Activated naive CD8-positive, alpha-beta T cell treated with anti-CD3 and anti-CD28 coated beads, Interleukin-2, amount 10 ng/mL, durations not matched to agents 7 days and 5 days (primary cell): ENCODE data around the gene ERG. TPM values are rescaled to one million over a fixed set of nuclear protein-coding genes. Genes with fewer than 3 reads are reported as not detected.

Source experiments
- ATAC-seq: fragments of 150-1000 bp; cut with Tn5 transposase; one replicate; pipeline ENCODE4 v1.10.0; 2021; ENCODE audit warnings: low read depth, moderate library complexity
- POLR2A ChIA-PET: fragments of 350-600 bp; sonication (Branson Sonifier 250); formaldehyde crosslinking; loops from one replicate; lab custom pipeline; 2021; ENCODE audit warnings: antibody characterized with exemption; lab: Charles Lee
- DNase-seq: peaks from one replicate; pipeline ENCODE4 v3.0.0; 2021
- H3K27ac Mint-ChIP-seq: one replicate; pipeline ENCODE4 v1.8.0; 2022; ENCODE audit warnings: mild to moderate bottlenecking, mixed read lengths
- H3K27me3 Mint-ChIP-seq: one replicate; pipeline ENCODE4 v1.8.0; 2022; ENCODE audit warnings: mild to moderate bottlenecking, moderate library complexity, mixed read lengths
- H3K36me3 Mint-ChIP-seq: one replicate; pipeline ENCODE4 v1.8.0; 2021; ENCODE audit warnings: mild to moderate bottlenecking, mixed read lengths
- H3K4me1 Mint-ChIP-seq: one replicate; pipeline ENCODE4 v1.8.0; 2021; ENCODE audit warnings: mixed read lengths
- H3K4me3 Mint-ChIP-seq: one replicate; pipeline ENCODE4 v1.8.0; 2022; ENCODE audit warnings: mild to moderate bottlenecking, moderate library complexity, mixed read lengths
- H3K9me3 Mint-ChIP-seq: one replicate; pipeline ENCODE4 v1.8.0; 2021; ENCODE audit warnings: mixed read lengths
- total RNA-seq, 2 experiments: library from RNA; stranded (reverse); gene quantifications; one replicate each; pipeline ENCODE4 v1.2.3, GENCODE V29; 2021

The ERG gene
- total RNA-seq, 2 experiments from 2014 or later = not detected

DNA sequence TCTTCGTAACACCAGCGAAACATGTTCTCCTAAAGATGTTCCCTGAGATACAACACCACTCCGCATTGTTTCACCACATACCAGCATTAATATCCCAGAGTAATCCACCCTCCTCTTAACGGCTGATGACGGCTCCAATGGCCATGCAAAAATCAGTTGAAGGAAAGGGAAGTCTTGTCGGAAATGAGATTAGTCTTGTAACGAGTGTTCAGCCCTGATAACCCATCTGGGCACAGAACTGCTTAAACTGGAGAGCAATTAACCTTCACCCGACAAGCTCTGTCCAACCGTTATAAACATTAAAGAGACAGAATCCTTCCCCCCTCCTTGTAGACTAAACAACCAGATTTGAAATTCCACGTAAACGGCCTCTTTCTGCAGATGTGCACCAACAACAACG is 21.9 kb downstream of the ERG start:
- Mint-ChIP-seq H3K4me3 (no peak overlapping the region), H3K27me3 (peaks cover 60% of the 10 kb centered on the region), H3K4me1 (peaks cover 7% of the 10 kb centered on the region), H3K9me3 (peaks cover 2% of the 10 kb centered on the region), H3K36me3 (no peaks in the 10 kb centered on the region), H3K27ac (no peak overlapping the region)
- no peak for DNase-seq
- POLR2A ChIA-PET = no interaction called here
- no peak for ATAC-seq

DNA sequence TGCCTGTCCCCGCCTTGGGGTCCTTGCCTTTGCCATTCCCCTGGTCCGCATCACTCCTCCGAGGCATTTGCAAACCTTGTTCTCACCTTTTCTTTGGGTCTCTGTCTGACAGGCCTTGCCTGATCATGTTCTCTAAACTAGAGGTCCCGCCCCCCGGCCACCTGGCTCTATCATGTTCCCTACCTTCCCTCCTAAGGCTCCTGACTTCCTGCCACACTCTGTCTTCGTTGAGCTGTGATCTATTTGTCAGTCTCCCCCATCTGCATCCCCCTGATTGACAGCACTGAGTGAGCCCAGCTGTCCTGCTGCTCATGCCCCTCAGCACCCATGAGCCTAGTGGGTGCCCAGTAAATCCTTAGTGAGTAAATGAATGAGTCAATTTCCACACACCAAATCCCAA is 22.8 kb downstream of the ERG start:
- Mint-ChIP-seq H3K27me3 (peaks cover 67% of the 10 kb centered on the region), H3K36me3 (no peaks in the 10 kb centered on the region)
- no peak for ATAC-seq

DNA sequence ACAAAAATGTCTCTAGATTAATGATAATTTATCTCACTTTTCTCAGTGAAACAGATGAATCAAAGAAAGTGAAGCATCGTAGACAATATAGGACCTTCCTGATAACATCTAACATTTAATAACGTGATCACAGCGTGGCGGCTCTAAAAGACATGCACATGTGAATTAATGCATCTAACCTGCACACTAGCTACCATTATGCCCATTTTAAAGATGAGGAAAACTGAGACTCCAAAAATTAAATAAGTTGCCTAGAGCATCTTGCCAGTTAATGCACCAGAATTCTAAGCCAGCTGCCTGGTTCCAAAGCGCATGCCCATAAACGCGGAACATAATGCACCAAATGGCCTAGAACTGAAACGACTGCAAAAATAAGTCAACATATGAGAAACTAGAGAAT is 23.5 kb downstream of the ERG start:
- H3K27me3 Mint-ChIP-seq = peaks cover 66% of the 10 kb centered on the region
- H3K36me3 Mint-ChIP-seq = no peaks in the 10 kb centered on the region

More for the DNA sequence above, 22.8 kb downstream of the ERG start:
- Mint-ChIP-seq H3K4me1 (peaks cover 7% of the 10 kb centered on the region), H3K9me3 (peaks cover 2% of the 10 kb centered on the region), H3K27ac (no peak overlapping the region), H3K4me3 (no peak overlapping the region)
- POLR2A ChIA-PET = no interaction called here
- DNase-seq = no peak

DNA sequence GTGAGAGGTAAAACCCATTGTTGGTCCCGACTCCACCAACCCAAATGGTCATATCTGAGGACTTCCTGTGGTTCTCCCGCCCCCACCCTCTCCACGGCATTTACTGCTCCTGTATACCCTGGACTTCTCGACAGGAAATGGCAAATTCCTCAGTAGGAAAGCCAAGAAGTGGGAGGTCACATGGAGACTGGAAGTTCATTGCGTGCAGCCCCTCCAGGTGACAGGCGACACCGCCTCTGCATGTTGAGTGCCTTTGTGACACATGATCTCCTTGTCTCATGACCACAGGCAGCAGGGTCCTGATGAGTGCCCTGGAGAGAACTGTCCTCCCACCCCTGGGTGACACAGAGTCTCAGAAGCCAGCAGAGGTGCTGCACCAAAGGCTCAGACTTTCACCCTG is 24.2 kb downstream of the ERG start:
- peaks cover 59% of the 10 kb centered on the region for H3K27me3 Mint-ChIP-seq
- H3K36me3 Mint-ChIP-seq = no peaks in the 10 kb centered on the region
- H3K27ac Mint-ChIP-seq = no peak overlapping the region
- peaks cover 4% of the 10 kb centered on the region for H3K4me1 Mint-ChIP-seq
- H3K4me3 Mint-ChIP-seq = no peak overlapping the region
- no peak for DNase-seq
- ATAC-seq = no peak
- POLR2A ChIA-PET = no interaction called here
- H3K9me3 Mint-ChIP-seq = peaks cover 2% of the 10 kb centered on the region

More for the DNA sequence above, 23.5 kb downstream of the ERG start:
- H3K4me1 Mint-ChIP-seq = peaks cover 7% of the 10 kb centered on the region
- ATAC-seq (no peak), DNase-seq (no peak)
- peaks cover 2% of the 10 kb centered on the region for H3K9me3 Mint-ChIP-seq
- POLR2A ChIA-PET = no interaction called here
- H3K4me3 Mint-ChIP-seq = no peak overlapping the region
- no peak overlapping the region for H3K27ac Mint-ChIP-seq

DNA sequence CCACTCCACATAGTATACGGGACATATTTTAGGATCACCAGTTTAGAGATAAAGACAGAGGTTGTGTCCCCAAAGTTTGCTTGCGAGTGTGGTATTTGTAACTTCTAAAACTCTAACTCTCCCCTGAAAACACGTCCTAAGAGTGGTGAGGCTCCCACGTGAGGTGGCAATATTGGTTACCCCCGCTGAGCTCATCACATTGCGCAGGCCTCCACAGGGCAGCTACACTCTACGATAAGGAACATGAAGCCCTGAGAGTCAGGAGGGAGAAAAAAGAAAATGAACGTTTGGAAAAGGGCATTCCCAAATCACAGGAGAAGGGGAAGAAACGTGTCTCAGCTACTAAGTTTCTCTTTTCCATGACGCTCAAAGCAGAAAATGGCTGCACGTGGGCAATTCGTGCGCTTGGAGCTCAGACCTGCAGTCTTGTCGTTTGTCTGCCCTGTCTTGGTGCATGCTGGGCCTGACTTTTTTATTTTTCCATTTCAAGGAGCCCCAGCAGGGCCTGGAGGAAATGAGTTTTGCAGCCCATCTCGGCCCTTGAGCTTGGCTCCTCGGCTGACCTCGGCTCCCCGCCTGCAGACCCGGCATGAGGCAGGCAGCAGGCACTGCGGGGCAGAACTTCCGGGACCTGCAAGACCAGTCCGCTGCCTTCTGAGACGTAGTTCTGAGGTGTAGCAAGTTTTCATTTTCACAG is 25.7 kb downstream of the ERG start:
- H3K27ac Mint-ChIP-seq = no peak overlapping the region
- peaks cover 50% of the 10 kb centered on the region for H3K27me3 Mint-ChIP-seq
- no peak for ATAC-seq
- H3K4me1 Mint-ChIP-seq = peaks cover 2% of the 10 kb centered on the region
- POLR2A ChIA-PET = no interaction called here
- no peak overlapping the region for H3K4me3 Mint-ChIP-seq
- no peak for DNase-seq
- H3K9me3 Mint-ChIP-seq = peaks cover 2% of the 10 kb centered on the region
- no peaks in the 10 kb centered on the region for H3K36me3 Mint-ChIP-seq

DNA sequence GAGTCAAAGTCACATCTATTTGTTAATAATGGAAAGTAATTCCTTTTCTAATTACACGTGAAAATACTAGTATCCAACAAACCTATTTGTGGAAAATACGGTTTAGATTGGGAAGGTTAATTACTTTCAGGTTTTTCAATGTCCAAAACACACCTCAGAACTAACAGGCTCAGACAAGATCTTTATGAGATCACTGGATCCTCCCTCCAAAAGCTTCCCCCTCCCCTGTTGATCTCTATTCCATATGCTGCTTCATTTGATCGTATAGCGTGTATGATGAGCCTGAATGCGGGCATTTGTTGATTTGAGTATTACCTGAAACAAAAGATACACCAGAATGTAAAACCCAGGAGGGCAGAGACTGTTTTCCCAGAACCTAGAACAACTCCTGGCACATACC is 26.5 kb downstream of the ERG start:
- DNase-seq (no peak), ATAC-seq (no peak)
- H3K4me3 Mint-ChIP-seq = no peak overlapping the region
- POLR2A ChIA-PET = no interaction called here
- no peaks in the 10 kb centered on the region for H3K36me3 Mint-ChIP-seq
- no peak overlapping the region for H3K27ac Mint-ChIP-seq
- H3K4me1 Mint-ChIP-seq = peaks cover 2% of the 10 kb centered on the region
- H3K9me3 Mint-ChIP-seq = peaks cover 3% of the 10 kb centered on the region
- H3K27me3 Mint-ChIP-seq = peaks cover 42% of the 10 kb centered on the region

DNA sequence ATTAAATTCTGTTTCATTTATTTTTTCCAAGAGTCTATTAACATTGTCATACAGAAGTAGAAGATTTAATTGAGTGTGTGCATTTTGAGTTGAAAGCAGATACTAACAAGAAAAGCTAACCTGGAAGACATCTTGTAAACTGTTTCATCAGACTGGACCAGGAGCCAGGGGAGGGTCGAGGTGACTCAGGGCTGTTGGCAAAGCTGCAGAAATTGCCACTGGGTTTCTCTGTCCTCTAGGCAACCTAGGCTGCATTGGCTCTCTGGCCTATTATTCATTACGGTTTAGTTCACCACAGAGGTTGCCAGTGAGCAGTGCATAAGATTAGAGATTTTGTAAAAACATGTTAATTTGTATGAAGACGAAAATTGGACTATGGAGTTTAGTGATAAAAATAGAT is 27.5 kb downstream of the ERG start:
- ATAC-seq = no peak
- no peak for DNase-seq
- Mint-ChIP-seq H3K27me3 (peaks cover 33% of the 10 kb centered on the region), H3K9me3 (peaks cover 1% of the 10 kb centered on the region), H3K27ac (no peak overlapping the region), H3K36me3 (no peaks in the 10 kb centered on the region), H3K4me1 (no peaks in the 10 kb centered on the region), H3K4me3 (no peak overlapping the region)
- POLR2A ChIA-PET = no interaction called here

DNA sequence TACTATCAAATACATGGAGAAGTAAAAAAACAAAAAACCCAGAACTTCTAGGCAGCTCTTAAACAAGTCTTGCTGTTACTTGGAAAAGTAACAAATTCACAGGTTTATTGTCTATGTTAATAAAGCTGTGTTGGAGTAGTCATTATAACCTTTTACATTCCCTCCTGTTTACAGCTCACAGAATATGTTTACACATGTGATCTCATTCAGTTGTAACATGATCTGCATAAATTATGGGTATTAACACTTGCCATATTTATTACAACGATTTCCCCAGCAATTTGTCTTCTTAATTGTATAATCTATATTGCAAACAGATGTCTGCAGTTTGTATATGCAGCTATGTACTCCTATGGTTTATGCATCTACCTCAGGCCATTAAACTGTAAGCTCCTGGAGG is 28.6 kb downstream of the ERG start:
- Mint-ChIP-seq H3K36me3 (no peaks in the 10 kb centered on the region), H3K9me3 (peaks cover 5% of the 10 kb centered on the region), H3K27ac (no peak overlapping the region), H3K4me3 (no peak overlapping the region), H3K4me1 (no peaks in the 10 kb centered on the region), H3K27me3 (peaks cover 23% of the 10 kb centered on the region)
- ATAC-seq = no peak
- POLR2A ChIA-PET = no interaction called here
- no peak for DNase-seq

DNA sequence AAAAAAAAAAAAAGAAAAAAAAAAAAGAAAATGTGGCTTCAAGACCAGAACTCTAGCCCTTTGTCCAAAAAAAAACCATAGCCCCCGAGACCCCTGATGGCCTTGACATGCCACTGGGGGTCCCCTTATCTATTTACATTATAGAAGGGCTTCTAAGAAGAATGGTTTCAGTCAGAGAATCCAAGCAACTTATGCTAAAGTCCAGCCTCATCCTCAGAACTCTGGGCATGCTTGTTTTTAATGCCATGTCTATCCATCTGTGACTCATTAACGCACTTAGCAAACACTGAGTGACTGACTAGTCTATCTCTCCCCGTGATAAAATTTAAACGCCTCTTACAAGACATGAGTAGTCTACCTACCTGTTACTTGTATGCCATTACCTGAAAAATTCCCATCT is 29.3 kb downstream of the ERG start:
- Mint-ChIP-seq H3K27me3 (peaks cover 18% of the 10 kb centered on the region), H3K27ac (no peak overlapping the region), H3K4me1 (no peaks in the 10 kb centered on the region), H3K4me3 (no peak overlapping the region), H3K9me3 (peaks cover 5% of the 10 kb centered on the region), H3K36me3 (no peaks in the 10 kb centered on the region)
- POLR2A ChIA-PET = no interaction called here
- DNase-seq (no peak), ATAC-seq (no peak)

DNA sequence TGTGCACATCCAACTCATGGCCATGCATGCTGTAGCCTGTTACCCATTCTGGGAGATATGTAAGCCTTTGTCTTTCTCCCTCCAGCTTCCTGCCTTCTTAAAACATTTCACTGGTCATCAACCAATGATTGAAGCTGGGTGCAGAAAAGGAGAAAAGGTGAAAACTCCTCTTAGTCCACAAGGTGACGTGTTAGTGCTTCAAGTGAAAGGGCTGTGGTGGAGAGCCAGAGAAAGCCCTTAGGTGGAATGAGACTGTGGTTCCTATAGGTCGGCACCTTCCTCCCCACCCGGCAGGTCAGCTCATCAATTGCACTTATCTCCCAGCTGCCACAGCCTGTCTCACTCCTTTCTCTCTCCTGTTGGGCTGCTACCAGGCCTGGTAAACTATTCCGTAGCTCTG is 30.4 kb downstream of the ERG start:
- peaks cover 5% of the 10 kb centered on the region for H3K9me3 Mint-ChIP-seq

DNA sequence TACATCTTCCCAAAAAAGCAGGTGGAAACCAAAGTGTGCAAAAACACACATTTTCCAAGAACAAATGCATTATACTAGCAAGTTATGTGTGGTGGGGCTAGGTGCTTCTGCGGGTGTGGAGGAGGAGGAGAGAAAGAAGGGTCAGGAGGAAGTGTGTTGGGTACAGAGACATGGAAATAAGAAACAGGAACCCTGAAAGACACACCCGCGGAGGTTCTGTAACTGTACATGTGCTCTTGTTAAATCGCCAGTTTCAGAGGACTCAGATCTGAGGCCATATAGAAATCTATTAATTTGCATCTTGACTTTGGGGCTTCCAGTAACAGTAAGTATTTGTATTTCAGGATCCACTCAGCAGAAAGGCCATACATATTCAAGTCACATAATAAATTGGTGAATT is 30.9 kb downstream of the ERG start:
- Mint-ChIP-seq H3K4me1 (no peaks in the 10 kb centered on the region), H3K36me3 (no peaks in the 10 kb centered on the region), H3K27ac (no peak overlapping the region), H3K4me3 (no peak overlapping the region), H3K9me3 (peaks cover 5% of the 10 kb centered on the region), H3K27me3 (peaks cover 14% of the 10 kb centered on the region)
- POLR2A ChIA-PET = no interaction called here
- no peak for DNase-seq
- ATAC-seq = no peak

More for the DNA sequence above, 30.4 kb downstream of the ERG start:
- POLR2A ChIA-PET = no interaction called here
- Mint-ChIP-seq H3K27me3 (peaks cover 15% of the 10 kb centered on the region), H3K27ac (no peak overlapping the region), H3K4me1 (no peaks in the 10 kb centered on the region), H3K4me3 (no peak overlapping the region), H3K36me3 (no peaks in the 10 kb centered on the region)
- DNase-seq (no peak), ATAC-seq (no peak)

DNA sequence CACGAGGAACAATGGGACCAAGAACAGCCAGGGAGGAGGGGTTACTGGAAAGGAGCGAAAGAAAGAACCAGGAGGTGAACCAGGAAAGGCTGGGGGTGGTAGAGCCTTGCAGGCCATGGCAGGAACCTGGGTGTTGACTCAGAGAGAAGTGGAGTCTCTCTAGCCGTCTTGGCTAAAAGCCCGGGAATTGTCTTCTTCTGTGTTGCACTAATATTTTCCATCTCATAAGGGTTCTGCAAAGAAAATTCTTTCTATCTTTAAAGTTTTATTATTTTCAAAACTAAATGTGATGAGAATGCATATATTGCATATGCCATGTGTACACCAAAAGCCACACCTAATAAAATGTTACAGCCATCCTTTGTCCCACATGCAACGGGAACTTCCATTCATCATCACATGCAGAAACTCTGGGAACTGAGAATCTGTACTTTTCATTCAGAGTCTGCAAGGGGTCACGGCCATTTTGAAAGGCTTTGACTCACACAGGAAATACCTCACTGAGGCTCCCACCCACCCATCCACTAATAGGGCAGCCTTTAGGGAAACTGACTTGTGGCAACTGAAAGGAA is 38.0 kb downstream of the ERG start:
- no peaks in the 10 kb centered on the region for H3K36me3 Mint-ChIP-seq
- H3K27me3 Mint-ChIP-seq = no peaks in the 10 kb centered on the region
- H3K27ac Mint-ChIP-seq = no peak overlapping the region
- POLR2A ChIA-PET = no interaction called here
- H3K4me1 Mint-ChIP-seq = no peaks in the 10 kb centered on the region
- H3K4me3 Mint-ChIP-seq = no peak overlapping the region
- peaks cover 3% of the 10 kb centered on the region for H3K9me3 Mint-ChIP-seq
- no peak for ATAC-seq
- DNase-seq = no peak

DNA sequence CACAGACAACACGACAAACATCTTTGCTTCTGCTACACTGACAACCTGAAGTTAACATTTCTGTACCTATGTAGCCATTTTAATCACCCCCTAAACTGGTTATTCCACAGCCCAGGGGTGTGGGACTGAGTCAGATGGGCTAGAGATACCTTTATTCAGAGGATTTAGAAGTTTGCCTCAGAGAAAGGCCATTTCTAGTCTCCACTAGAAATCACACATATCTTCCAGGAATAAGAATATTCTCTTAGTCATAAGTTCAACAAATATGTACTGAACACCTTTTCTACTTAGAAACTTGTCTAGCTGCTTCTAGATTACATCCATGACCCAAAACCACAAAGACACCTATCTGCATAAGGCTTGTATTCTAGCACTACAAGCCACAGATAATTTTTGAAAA is 38.8 kb downstream of the ERG start:
- Mint-ChIP-seq H3K4me1 (no peaks in the 10 kb centered on the region), H3K36me3 (no peaks in the 10 kb centered on the region), H3K27me3 (no peaks in the 10 kb centered on the region), H3K27ac (no peak overlapping the region), H3K9me3 (no peaks in the 10 kb centered on the region), H3K4me3 (no peak overlapping the region)
- DNase-seq (no peak), ATAC-seq (no peak)
- POLR2A ChIA-PET = no interaction called here

DNA sequence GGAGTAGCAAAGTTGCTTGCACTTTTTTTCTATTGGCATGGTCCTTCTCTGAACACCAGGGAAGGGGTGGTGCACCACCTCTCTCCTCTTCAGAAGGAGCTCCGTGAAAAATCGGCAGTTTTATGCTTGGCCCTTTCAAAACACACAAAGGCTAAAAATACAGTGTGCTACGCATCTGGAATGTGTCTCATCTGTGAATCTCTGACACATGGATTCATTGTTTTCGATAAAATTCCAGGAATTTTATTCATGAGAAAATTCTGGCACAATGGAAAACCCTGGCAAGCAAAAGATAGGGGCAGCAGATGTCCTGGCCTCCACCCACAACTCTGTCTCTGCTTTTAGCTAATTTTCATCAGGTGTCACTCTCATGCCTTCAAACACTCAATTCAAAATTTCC is 42.9 kb downstream of the ERG start:
- no peaks in the 10 kb centered on the region for H3K4me1 Mint-ChIP-seq
- no peak overlapping the region for H3K27ac Mint-ChIP-seq
- POLR2A ChIA-PET = no interaction called here
- DNase-seq = no peak
- H3K9me3 Mint-ChIP-seq = no peaks in the 10 kb centered on the region
- no peak for ATAC-seq
- H3K4me3 Mint-ChIP-seq = no peak overlapping the region
- H3K36me3 Mint-ChIP-seq = no peaks in the 10 kb centered on the region
- H3K27me3 Mint-ChIP-seq = peaks cover 2% of the 10 kb centered on the region
